HepG2 (cell line): ENCODE results near the gene AREL1. TPM values are rescaled to one million over a fixed set of nuclear protein-coding genes. Genes with fewer than 3 reads are reported as not detected.

Experiments
- CAMTA2 ChIP-seq: sonication (generic); formaldehyde crosslinking; IDR thresholded peaks from 2 replicates; pipeline ENCODE4 v1.4.0; 2020; ENCODE audit warnings: mild to moderate bottlenecking, missing genetic modification reagents, borderline replicate concordance
- KDM6A ChIP-seq: IDR thresholded peaks from 2 replicates; pipeline ENCODE4 v1.6.1; 2016; ENCODE audit warnings: low read depth
- MTA1 ChIP-seq: sonication (generic); formaldehyde crosslinking; IDR thresholded peaks from 2 replicates; pipeline ENCODE4 v1.4.0; 2020; ENCODE audit warnings: missing genetic modification reagents, mild to moderate bottlenecking, borderline replicate concordance
- NFIC ChIP-seq: IDR thresholded peaks from 2 replicates; pipeline ENCODE4 v1.6.1; 2012; ENCODE audit warnings: mild to moderate bottlenecking, low read length, inconsistent platforms
- RELA ChIP-seq: sonication (generic); formaldehyde crosslinking; IDR thresholded peaks from 2 replicates; pipeline ENCODE4 v1.4.0; 2020; ENCODE audit warnings: missing genetic modification reagents
- TBL1XR1 ChIP-seq: fragments of 150-350 bp; IDR thresholded peaks from 2 replicates; pipeline ENCODE4 v1.6.1; 2014; ENCODE audit warnings: borderline replicate concordance, low read length; ENCODE audit not compliant: partially characterized antibody
- TBP ChIP-seq: sonication (generic); formaldehyde crosslinking; IDR thresholded peaks from 2 replicates; pipeline ENCODE4 v1.5.0; 2020; ENCODE audit warnings: missing genetic modification reagents
- TBX3 ChIP-seq: fragments of 450-650 bp; IDR thresholded peaks from 2 replicates; pipeline ENCODE4 v1.6.1; 2017; ENCODE audit warnings: antibody characterized with exemption, mild to moderate bottlenecking, inconsistent platforms, borderline replicate concordance
- TEAD2 ChIP-seq: sonication (generic); formaldehyde crosslinking; IDR thresholded peaks from 2 replicates; pipeline ENCODE4 v1.9.0; 2021; ENCODE audit warnings: missing genetic modification reagents
- YY1 ChIP-seq: IDR thresholded peaks from 2 replicates; pipeline ENCODE4 v1.6.1; 2011; ENCODE audit warnings: low read length, low read depth, moderate library complexity, mild to moderate bottlenecking; ENCODE audit not compliant: insufficient read depth, insufficient replicate concordance
- ZNF124 ChIP-seq: sonication (generic); formaldehyde crosslinking; IDR thresholded peaks from 2 replicates; pipeline ENCODE4 v1.4.0; 2020; ENCODE audit warnings: missing genetic modification reagents
- ZNF17 ChIP-seq: sonication (generic); formaldehyde crosslinking; IDR thresholded peaks from 2 replicates; pipeline ENCODE4 v1.5.0; 2020; ENCODE audit warnings: mild to moderate bottlenecking, missing genetic modification reagents
- ZNF337 ChIP-seq: sonication (generic); formaldehyde crosslinking; IDR thresholded peaks from 2 replicates; pipeline ENCODE4 v1.5.1; 2020; ENCODE audit warnings: missing genetic modification reagents, low read depth, mild to moderate bottlenecking, borderline replicate concordance
- ZNF343 ChIP-seq: sonication (generic); formaldehyde crosslinking; IDR thresholded peaks from 2 replicates; pipeline ENCODE4 v1.4.0; 2020; ENCODE audit warnings: mild to moderate bottlenecking, missing genetic modification reagents
- ZNF563 ChIP-seq: sonication (generic); formaldehyde crosslinking; IDR thresholded peaks from 2 replicates; pipeline ENCODE4 v1.8.0; 2022; ENCODE audit warnings: mild to moderate bottlenecking, moderate library complexity, missing genetic modification reagents
- ZNF615 ChIP-seq: sonication (generic); formaldehyde crosslinking; IDR thresholded peaks from 2 replicates; pipeline ENCODE4 v1.5.0; 2020; ENCODE audit warnings: mild to moderate bottlenecking, missing genetic modification reagents, borderline replicate concordance
- ZNF709 ChIP-seq: sonication (generic); formaldehyde crosslinking; IDR thresholded peaks from 2 replicates; pipeline ENCODE4 v1.5.0; 2020; ENCODE audit warnings: mild to moderate bottlenecking, missing genetic modification reagents
- polyA plus RNA-seq, 8 experiments: library from polyadenylated mRNA; depleted of rRNA in 3 of 8; stranded (reverse) in 7 of 8; unstranded in 1 of 8; fragments of >200 nt; fragmentation: Illumina TruSeq in 4 of 8; extraction: Trizol in 4 of 8; gene quantifications; 2 replicates each; pipeline versions ENCODE4 v1.2.1 to v1.2.3, GENCODE V29; 2011 to 2016; ENCODE audit warnings: low read depth in 4 of 8, missing spikeins in 1 of 8, mixed read lengths in 1 of 8; ENCODE audit not compliant: insufficient read depth in 1 of 8
- total RNA-seq, 5 experiments: library from RNA; depleted of rRNA; stranded (reverse); fragments of >200 nt; fragmentation: Illumina TruSeq; extraction: Trizol; gene quantifications; 2 replicates each; pipeline ENCODE4 v1.2.3, GENCODE V29; 2016; ENCODE audit warnings: low read depth in 1 of 5
- TF ChIP-seq, protein P1 (sequence below): sonication (generic); formaldehyde crosslinking; IDR thresholded peaks from 2 replicates; pipeline ENCODE4 v1.4.0; 2020; ENCODE audit warnings: mild to moderate bottlenecking, missing genetic modification reagents, borderline replicate concordance
- TF ChIP-seq, protein P2 (sequence below): sonication (generic); formaldehyde crosslinking; conservative IDR thresholded peaks from 2 replicates; pipeline ENCODE4 v1.8.0; 2022; ENCODE audit warnings: missing genetic modification reagents
- TF ChIP-seq, protein P3 (sequence below): sonication (generic); formaldehyde crosslinking; IDR thresholded peaks from 2 replicates; pipeline ENCODE4 v1.4.0; 2020; ENCODE audit warnings: missing genetic modification reagents
- TF ChIP-seq, protein P4 (sequence below): sonication (generic); formaldehyde crosslinking; conservative IDR thresholded peaks from 2 replicates; pipeline ENCODE4 v1.4.0; 2020; ENCODE audit warnings: missing genetic modification reagents

AREL1 gene
- total and polyA plus RNA-seq, 2 of the 13 experiments (the other 11 are each of a cell fraction or from before 2014, with no cell fraction given): 21.3 to 25.4 TPM

DNA sequence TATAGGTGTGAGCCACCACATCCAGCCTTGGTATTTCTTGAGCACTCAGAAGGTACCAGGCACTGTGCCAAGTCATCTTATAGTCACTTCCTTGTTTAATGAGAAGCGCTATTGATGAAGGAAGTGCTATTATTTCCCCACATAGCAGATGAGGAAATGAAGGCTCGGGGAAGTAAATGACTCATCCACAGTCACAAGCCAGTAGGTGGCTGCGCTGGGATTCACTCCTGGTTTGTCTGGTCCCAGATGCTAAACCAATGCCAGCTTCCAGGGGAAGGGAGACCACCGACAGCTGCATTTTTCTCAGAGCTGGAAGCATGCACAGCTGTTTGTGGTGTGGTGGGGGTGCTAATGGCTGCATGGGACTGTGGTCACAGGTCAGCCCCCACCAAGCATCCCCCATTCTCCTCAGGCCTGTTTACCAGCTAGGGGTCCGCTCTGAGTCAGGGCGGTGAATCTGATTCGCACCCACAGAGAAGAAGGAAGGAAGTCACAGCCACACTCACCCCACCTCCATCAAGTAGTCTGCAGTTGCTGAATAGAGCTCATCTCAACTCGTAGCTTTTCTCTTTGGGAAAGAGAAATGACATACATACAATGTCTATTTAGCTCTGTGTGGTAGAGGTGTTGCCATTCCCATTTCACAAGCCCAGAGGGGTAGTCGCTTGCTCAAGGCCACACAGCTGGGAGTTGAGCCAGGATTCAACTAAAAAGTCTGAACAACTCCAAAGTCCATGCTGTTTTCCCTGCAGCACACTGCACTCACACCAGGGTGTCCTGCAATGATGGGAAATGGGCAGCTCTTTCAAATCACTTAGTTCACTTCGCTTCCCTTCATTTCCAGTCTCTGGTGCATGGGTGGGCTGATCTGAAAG is 94.6 kb downstream of the AREL1 start (continued):
- TF ChIP-seq, protein P1, sequence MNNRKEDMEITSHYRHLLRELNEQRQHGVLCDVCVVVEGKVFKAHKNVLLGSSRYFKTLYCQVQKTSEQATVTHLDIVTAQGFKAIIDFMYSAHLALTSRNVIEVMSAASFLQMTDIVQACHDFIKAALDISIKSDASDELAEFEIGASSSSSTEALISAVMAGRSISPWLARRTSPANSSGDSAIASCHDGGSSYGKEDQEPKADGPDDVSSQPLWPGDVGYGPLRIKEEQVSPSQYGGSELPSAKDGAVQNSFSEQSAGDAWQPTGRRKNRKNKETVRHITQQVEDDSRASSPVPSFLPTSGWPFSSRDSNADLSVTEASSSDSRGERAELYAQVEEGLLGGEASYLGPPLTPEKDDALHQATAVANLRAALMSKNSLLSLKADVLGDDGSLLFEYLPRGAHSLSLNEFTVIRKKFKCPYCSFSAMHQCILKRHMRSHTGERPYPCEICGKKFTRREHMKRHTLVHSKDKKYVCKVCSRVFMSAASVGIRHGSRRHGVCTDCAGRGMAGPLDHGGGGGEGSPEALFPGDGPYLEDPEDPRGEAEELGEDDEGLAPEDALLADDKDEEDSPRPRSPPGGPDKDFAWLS: no peak
- TF ChIP-seq ZNF563 (CRISPR knock-in tag) (no peak), RELA (CRISPR knock-in tag) (no peak), ZNF343 (CRISPR knock-in tag) (no peak), TBP (CRISPR knock-in tag) (no peak), ZNF337 (CRISPR knock-in tag) (no peak), TEAD2 (no peak), KDM6A (CRISPR knock-in tag) (no peak), ZNF709 (CRISPR knock-in tag) (no peak), TBL1XR1 (no peak), CAMTA2 (no peak), ZNF124 (CRISPR knock-in tag) (no peak), NFIC (peak; percentile 51; the same call in 1 of the 2 replicates), TBX3 (peak; percentile 10; the same call in 1 of the 2 replicates), MTA1 (CRISPR knock-in tag) (0 out of 2 replicates have a peak, but pooled peaks have one; percentile 20), ZNF615 (CRISPR knock-in tag) (no peak), ZNF17 (no peak), YY1 (no peak)
- TF ChIP-seq, protein P2, sequence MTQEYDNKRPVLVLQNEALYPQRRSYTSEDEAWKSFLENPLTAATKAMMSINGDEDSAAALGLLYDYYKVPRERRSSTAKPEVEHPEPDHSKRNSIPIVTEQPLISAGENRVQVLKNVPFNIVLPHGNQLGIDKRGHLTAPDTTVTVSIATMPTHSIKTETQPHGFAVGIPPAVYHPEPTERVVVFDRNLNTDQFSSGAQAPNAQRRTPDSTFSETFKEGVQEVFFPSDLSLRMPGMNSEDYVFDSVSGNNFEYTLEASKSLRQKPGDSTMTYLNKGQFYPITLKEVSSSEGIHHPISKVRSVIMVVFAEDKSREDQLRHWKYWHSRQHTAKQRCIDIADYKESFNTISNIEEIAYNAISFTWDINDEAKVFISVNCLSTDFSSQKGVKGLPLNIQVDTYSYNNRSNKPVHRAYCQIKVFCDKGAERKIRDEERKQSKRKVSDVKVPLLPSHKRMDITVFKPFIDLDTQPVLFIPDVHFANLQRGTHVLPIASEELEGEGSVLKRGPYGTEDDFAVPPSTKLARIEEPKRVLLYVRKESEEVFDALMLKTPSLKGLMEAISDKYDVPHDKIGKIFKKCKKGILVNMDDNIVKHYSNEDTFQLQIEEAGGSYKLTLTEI: no peak
- TF ChIP-seq, protein P3, sequence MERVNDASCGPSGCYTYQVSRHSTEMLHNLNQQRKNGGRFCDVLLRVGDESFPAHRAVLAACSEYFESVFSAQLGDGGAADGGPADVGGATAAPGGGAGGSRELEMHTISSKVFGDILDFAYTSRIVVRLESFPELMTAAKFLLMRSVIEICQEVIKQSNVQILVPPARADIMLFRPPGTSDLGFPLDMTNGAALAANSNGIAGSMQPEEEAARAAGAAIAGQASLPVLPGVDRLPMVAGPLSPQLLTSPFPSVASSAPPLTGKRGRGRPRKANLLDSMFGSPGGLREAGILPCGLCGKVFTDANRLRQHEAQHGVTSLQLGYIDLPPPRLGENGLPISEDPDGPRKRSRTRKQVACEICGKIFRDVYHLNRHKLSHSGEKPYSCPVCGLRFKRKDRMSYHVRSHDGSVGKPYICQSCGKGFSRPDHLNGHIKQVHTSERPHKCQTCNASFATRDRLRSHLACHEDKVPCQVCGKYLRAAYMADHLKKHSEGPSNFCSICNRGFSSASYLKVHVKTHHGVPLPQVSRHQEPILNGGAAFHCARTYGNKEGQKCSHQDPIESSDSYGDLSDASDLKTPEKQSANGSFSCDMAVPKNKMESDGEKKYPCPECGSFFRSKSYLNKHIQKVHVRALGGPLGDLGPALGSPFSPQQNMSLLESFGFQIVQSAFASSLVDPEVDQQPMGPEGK (CRISPR knock-in tag): no peak
- TF ChIP-seq, protein P4, sequence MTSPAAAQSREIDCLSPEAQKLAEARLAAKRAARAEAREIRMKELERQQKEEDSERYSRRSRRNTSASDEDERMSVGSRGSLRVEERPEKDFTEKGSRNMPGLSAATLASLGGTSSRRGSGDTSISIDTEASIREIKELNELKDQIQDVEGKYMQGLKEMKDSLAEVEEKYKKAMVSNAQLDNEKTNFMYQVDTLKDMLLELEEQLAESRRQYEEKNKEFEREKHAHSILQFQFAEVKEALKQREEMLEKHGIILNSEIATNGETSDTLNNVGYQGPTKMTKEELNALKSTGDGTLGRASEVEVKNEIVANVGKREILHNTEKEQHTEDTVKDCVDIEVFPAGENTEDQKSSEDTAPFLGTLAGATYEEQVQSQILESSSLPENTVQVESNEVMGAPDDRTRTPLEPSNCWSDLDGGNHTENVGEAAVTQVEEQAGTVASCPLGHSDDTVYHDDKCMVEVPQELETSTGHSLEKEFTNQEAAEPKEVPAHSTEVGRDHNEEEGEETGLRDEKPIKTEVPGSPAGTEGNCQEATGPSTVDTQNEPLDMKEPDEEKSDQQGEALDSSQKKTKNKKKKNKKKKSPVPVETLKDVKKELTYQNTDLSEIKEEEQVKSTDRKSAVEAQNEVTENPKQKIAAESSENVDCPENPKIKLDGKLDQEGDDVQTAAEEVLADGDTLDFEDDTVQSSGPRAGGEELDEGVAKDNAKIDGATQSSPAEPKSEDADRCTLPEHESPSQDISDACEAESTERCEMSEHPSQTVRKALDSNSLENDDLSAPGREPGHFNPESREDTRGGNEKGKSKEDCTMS: no peak
